Mesenchymal stem cell (in vitro differentiated cells and primary cell): ENCODE results near the gene ARF1.

ENCODE experiments used
- DNase-seq: peaks from one replicate; pipeline ENCODE4 v3.0.0-alpha.2; 2013
- H2AFZ ChIP-seq: one replicate; pipeline ENCODE4 v1.6.1; 2013; ENCODE audit warnings: low read depth, mild to moderate bottlenecking, control low read depth, inconsistent platforms, low read length, moderate library complexity
- H2AK5ac ChIP-seq: 2 replicates; pipeline ENCODE4 v1.6.1; 2013; ENCODE audit warnings: low read length, moderate library complexity, mild to moderate bottlenecking, inconsistent platforms; ENCODE audit not compliant: severe bottlenecking
- H2BK120ac ChIP-seq: one replicate; pipeline ENCODE4 v1.6.1; 2013; ENCODE audit warnings: low read depth, mild to moderate bottlenecking, inconsistent platforms, low read length, moderate library complexity
- H2BK12ac ChIP-seq, 2 experiments: one replicate each; pipeline ENCODE4 v1.6.1; 2013; ENCODE audit warnings: inconsistent platforms in 2 of 2, low read length in 2 of 2, mild to moderate bottlenecking in 2 of 2, moderate library complexity in 2 of 2, control low read depth in 1 of 2
- H2BK15ac ChIP-seq: one replicate; pipeline ENCODE4 v1.6.1; 2013; ENCODE audit warnings: mild to moderate bottlenecking, low read depth, inconsistent platforms; ENCODE audit not compliant: poor library complexity, severe bottlenecking
- H2BK5ac ChIP-seq: 2 replicates; pipeline ENCODE4 v1.6.1; 2013; ENCODE audit warnings: low read depth, mild to moderate bottlenecking, low read length, control low read depth, inconsistent platforms; ENCODE audit not compliant: poor library complexity, severe bottlenecking
- H3K14ac ChIP-seq, 2 experiments: one replicate each; pipeline ENCODE4 v1.6.1; 2013; ENCODE audit warnings: inconsistent platforms in 2 of 2, low read length in 2 of 2, control low read depth in 1 of 2, mild to moderate bottlenecking in 1 of 2, moderate library complexity in 1 of 2
- H3K18ac ChIP-seq, 2 experiments: one replicate each; pipeline ENCODE4 v1.6.1; 2013; ENCODE audit warnings: inconsistent platforms in 2 of 2, low read length in 2 of 2, control low read depth in 1 of 2, low read depth in 1 of 2, mild to moderate bottlenecking in 1 of 2
- H3K23ac ChIP-seq, 2 experiments: one replicate each; pipeline ENCODE4 v1.6.1; 2013; ENCODE audit warnings: inconsistent platforms in 2 of 2, low read length in 2 of 2, mild to moderate bottlenecking in 2 of 2, moderate library complexity in 2 of 2, control low read depth in 1 of 2
- H3K27ac ChIP-seq: 2 replicates; pipeline ENCODE4 v1.5.1; 2013; ENCODE audit warnings: mild to moderate bottlenecking, moderate library complexity, low read length, control low read depth, inconsistent platforms; ENCODE audit not compliant: poor library complexity, severe bottlenecking
- H3K27me3 ChIP-seq, 2 experiments: 2 replicates each; pipeline versions ENCODE4 v1.6.1 to v1.7.0; 2013; ENCODE audit warnings: low read length in 2 of 2, mild to moderate bottlenecking in 2 of 2, moderate library complexity in 2 of 2, control low read depth in 1 of 2, inconsistent platforms in 1 of 2; ENCODE audit not compliant: control insufficient read depth in 1 of 2, insufficient read depth in 1 of 2
- H3K36me3 ChIP-seq, 2 experiments: 2 replicates each; pipeline versions ENCODE4 v1.6.1 to v1.7.0; 2013; ENCODE audit warnings: low read length in 2 of 2, control low read depth in 1 of 2, inconsistent platforms in 1 of 2, low read depth in 1 of 2, mild to moderate bottlenecking in 1 of 2; ENCODE audit not compliant: insufficient read depth in 2 of 2, control insufficient read depth in 1 of 2
- H3K4ac ChIP-seq, 2 experiments: one replicate each; pipeline ENCODE4 v1.6.1; 2013; ENCODE audit warnings: inconsistent platforms in 2 of 2, low read length in 2 of 2, mild to moderate bottlenecking in 2 of 2, moderate library complexity in 2 of 2, control low read depth in 1 of 2, low read depth in 1 of 2
- H3K4me1 ChIP-seq: 2 replicates; pipeline ENCODE4 v1.6.1; 2013; ENCODE audit warnings: low read depth, low read length, control low read depth; ENCODE audit not compliant: control insufficient read depth, insufficient read depth
- H3K4me2 ChIP-seq: 2 replicates; pipeline ENCODE4 v1.6.1; 2013; ENCODE audit warnings: low read length, mild to moderate bottlenecking, inconsistent platforms; ENCODE audit not compliant: poor library complexity, severe bottlenecking
- H3K4me3 ChIP-seq, 2 experiments: 2 replicates each; pipeline versions ENCODE4 v1.5.1 to v1.7.0; 2013; ENCODE audit warnings: low read length in 2 of 2, mild to moderate bottlenecking in 2 of 2, control low read depth in 1 of 2, low read depth in 1 of 2; ENCODE audit not compliant: insufficient read depth in 1 of 2
- H3K79me1 ChIP-seq: replicated peaks from 2 replicates; pipeline ENCODE4 v1.6.1; 2013; ENCODE audit warnings: mild to moderate bottlenecking, control low read depth, low read length, inconsistent platforms; ENCODE audit not compliant: poor library complexity, severe bottlenecking
- H3K9ac ChIP-seq: 2 replicates; pipeline ENCODE4 v1.7.0; 2013; ENCODE audit warnings: mild to moderate bottlenecking, low read length, moderate library complexity
- H3K9me3 ChIP-seq: 2 replicates; pipeline ENCODE4 v1.7.0; 2013; ENCODE audit warnings: mild to moderate bottlenecking, low read length; ENCODE audit not compliant: control insufficient read depth
- H4K8ac ChIP-seq: one replicate; pipeline ENCODE4 v1.6.1; 2013; ENCODE audit warnings: inconsistent platforms, mild to moderate bottlenecking, low read length, moderate library complexity
- H4K91ac ChIP-seq: one replicate; pipeline ENCODE4 v1.6.1; 2013; ENCODE audit warnings: mild to moderate bottlenecking, low read length, inconsistent platforms
- WGBS: methylation state at CpG from one replicate; pipeline ENCODE4 v1.1.7; 2013; ENCODE audit warnings: mixed read lengths; 5-methylcytosine and 5-hydroxymethylcytosine counted together

ARF1 gene

GRCh38 chr1:228096416-228097332 is 14.2 kb downstream of the ARF1 start:
- H3K4ac ChIP-seq: no peak overlapping the region
- H4K8ac ChIP-seq: no peak overlapping the region
- no peak overlapping the region for H3K14ac ChIP-seq
- 99% methylated on average over 10 of the region's 13 CpGs for WGBS
- H3K27me3 ChIP-seq: no peaks in the 10 kb centered on the region
- H2AK5ac ChIP-seq: no peak overlapping the region
- H4K91ac ChIP-seq: no peak overlapping the region
- H2BK15ac ChIP-seq: no peak overlapping the region
- H3K27ac ChIP-seq: no peak overlapping the region
- no peak overlapping the region for H2BK5ac ChIP-seq
- no peak overlapping the region for H2BK12ac ChIP-seq
- H3K4me2 ChIP-seq: no peak overlapping the region
- H3K4me1 ChIP-seq: peaks cover 19% of the 10 kb centered on the region
- H2BK120ac ChIP-seq: no peak overlapping the region
- H3K23ac ChIP-seq: no peak overlapping the region
- H3K79me1 ChIP-seq: peaks cover 2% of the 10 kb centered on the region
- peaks cover 8% of the 10 kb centered on the region for H3K9me3 ChIP-seq
- no peak overlapping the region for H3K4me3 ChIP-seq
- DNase-seq: no peak
- peaks cover 82 to 88% of the 10 kb centered on the region in 2 experiments for H3K36me3 ChIP-seq
- H3K18ac ChIP-seq: no peak overlapping the region
- H2AFZ ChIP-seq: no peak overlapping the region
- H3K9ac ChIP-seq: no peak overlapping the region

- Histone ChIP-seq H3K79me1 (peaks cover 5% of the 10 kb centered on the region), H3K36me3 (peaks cover 81 to 85% of the 10 kb centered on the region in 2 experiments), H2BK12ac (no peak overlapping the region), H3K4me2 (no peak overlapping the region), H3K4me3 (no peak overlapping the region), H3K9ac (no peak overlapping the region), H3K4ac (no peak overlapping the region), H2BK120ac (no peak overlapping the region), H2BK5ac (no peak overlapping the region), H3K27ac (no peak overlapping the region), H3K14ac (no peak overlapping the region), H3K4me1 (peaks cover 21% of the 10 kb centered on the region), H3K27me3 (no peaks in the 10 kb centered on the region), H2BK15ac (no peak overlapping the region), H3K9me3 (peaks cover 8% of the 10 kb centered on the region), H2AK5ac (no peak overlapping the region), H2AFZ (no peak overlapping the region), H3K23ac (no peak overlapping the region), H3K18ac (no peak overlapping the region), H4K91ac (no peak overlapping the region), H4K8ac (no peak overlapping the region)
- DNase-seq: no peak
- WGBS: 96% methylated on average over 27 of the region's 34 CpGs
Measured at GRCh38 chr1:228097333-228098081, 15.0 kb downstream of the ARF1 start.

DNA sequence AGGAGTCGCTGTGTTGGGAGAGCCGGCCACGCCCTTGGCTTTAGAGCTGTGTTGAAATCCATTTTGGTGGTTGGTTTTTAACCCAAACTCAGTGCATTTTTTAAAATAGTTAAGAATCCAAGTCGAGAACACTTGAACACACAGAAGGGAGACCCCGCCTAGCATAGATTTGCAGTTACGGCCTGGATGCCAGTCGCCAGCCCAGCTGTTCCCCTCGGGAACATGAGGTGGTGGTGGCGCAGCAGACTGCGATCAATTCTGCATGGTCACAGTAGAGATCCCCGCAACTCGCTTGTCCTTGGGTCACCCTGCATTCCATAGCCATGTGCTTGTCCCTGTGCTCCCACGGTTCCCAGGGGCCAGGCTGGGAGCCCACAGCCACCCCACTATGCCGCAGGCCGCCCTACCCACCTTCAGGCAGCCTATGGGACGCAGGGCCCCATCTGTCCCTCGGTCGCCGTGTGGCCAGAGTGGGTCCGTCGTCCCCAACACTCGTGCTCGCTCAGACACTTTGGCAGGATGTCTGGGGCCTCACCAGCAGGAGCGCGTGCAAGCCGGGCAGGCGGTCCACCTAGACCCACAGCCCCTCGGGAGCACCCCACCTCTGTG is 15.9 kb downstream of the ARF1 start:
- H3K23ac ChIP-seq: no peak overlapping the region
- no peak overlapping the region for H2BK15ac ChIP-seq
- no peak overlapping the region for H2BK5ac ChIP-seq
- H3K4me1 ChIP-seq: peaks cover 20% of the 10 kb centered on the region
- no peak for DNase-seq
- H3K14ac ChIP-seq: no peak overlapping the region
- H2BK120ac ChIP-seq: no peak overlapping the region
- no peak overlapping the region for H3K4ac ChIP-seq
- H3K9me3 ChIP-seq: peaks cover 8% of the 10 kb centered on the region
- WGBS: 97% methylated on average over 28 of the region's 28 CpGs
- H3K27me3 ChIP-seq: no peaks in the 10 kb centered on the region
- no peak overlapping the region for H4K91ac ChIP-seq
- no peak overlapping the region for H3K4me2 ChIP-seq
- no peak overlapping the region for H4K8ac ChIP-seq
- peak overlapping the region in 1 of 2 experiments; percentile 32 for H3K4me3 ChIP-seq
- no peak overlapping the region for H2AK5ac ChIP-seq
- H2BK12ac ChIP-seq: no peak overlapping the region
- H3K79me1 ChIP-seq: peaks cover 5% of the 10 kb centered on the region
- peaks cover 72 to 76% of the 10 kb centered on the region in 2 experiments for H3K36me3 ChIP-seq
- H3K18ac ChIP-seq: no peak overlapping the region
- H3K27ac ChIP-seq: no peak overlapping the region
- no peak overlapping the region for H2AFZ ChIP-seq
- no peak overlapping the region for H3K9ac ChIP-seq

DNA sequence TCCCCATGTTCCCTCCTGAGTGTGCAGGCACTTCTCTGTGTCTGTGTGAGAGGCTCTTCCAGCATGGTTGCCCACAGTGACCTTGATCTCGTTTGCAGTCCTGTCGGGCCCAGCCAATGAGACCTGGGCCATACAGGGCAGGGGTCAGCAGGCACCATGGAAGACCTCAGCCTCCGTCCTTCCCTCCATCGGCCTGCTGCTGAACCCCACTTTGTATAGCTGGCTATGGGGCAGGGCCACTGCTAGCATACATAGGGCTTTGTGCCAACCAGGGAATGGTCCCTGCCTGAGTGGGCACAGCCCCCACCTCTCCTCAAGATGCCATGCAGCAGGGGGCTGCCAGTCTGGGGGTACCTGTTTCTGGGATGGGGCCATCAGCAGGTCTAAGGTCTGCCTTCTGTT is 16.8 kb downstream of the ARF1 start:
- Histone ChIP-seq H3K4ac (no peak overlapping the region), H3K9me3 (peaks cover 6% of the 10 kb centered on the region), H2BK15ac (no peak overlapping the region), H3K9ac (no peak overlapping the region), H3K18ac (no peak overlapping the region), H3K4me3 (no peak overlapping the region), H2BK120ac (no peak overlapping the region), H3K4me2 (no peak overlapping the region), H3K4me1 (peaks cover 21% of the 10 kb centered on the region), H3K14ac (no peak overlapping the region), H4K8ac (no peak overlapping the region), H2BK5ac (no peak overlapping the region), H2AK5ac (no peak overlapping the region), H3K27me3 (no peaks in the 10 kb centered on the region), H3K36me3 (peaks cover 67 to 71% of the 10 kb centered on the region in 2 experiments), H3K79me1 (peaks cover 5% of the 10 kb centered on the region), H3K23ac (no peak overlapping the region), H4K91ac (no peak overlapping the region), H2BK12ac (no peak overlapping the region), H3K27ac (no peak overlapping the region), H2AFZ (no peak overlapping the region)
- whole genome bisulfite sequencing: 88% methylated on average over 4 of the region's 4 CpGs
- DNase-seq: no peak
